ENCODE results near the gene SRGAP1. TPM values are rescaled to one million over a fixed set of nuclear protein-coding genes. Genes with fewer than 3 reads are reported as not detected.
A peak's percentile ranks its signal among the peaks of the same experiment; 100 is the strongest.

SRGAP1 gene
- total RNA-seq, 6 donors from 2014 or later = 4.7 to 36.7 (median 14.0) TPM

- Histone ChIP-seq H3K4me1 (peaks cover 7 to 24% (median 15%) of the 10 kb centered on the region in 4 donors), H3K27ac (peak overlapping the region in 2 of 4 donors; percentile 18 to 58)
Observed at GRCh38 chr12:63941166-63941800, 96.8 kb downstream of the SRGAP1 start.

GRCh38 chr12:63941879-63942278, 97.4 kb downstream of the SRGAP1 start:
- Histone ChIP-seq H3K4me1 (peaks cover 7 to 24% (median 15%) of the 10 kb centered on the region in 4 donors), H3K9me3 (no peaks in the 10 kb centered on the region), H3K4me3 (no peak overlapping the region), H3K27me3 (no peaks in the 10 kb centered on the region), H3K27ac (peak overlapping the region in 2 of 4 donors; percentile 18 to 58), H3K36me3 (no peaks in the 10 kb centered on the region)
- TF ChIP-seq EP300 (IDR thresholded peaks at IDR 0.05) = no peak
- no peak for TF ChIP-seq POLR2AphosphoS5 (IDR thresholded peaks at IDR 0.05)
- no peak for TF ChIP-seq CTCF (IDR thresholded peaks at IDR 0.05)
- TF ChIP-seq POLR2A (IDR thresholded peaks at IDR 0.05) = no peak
- ATAC-seq (ENCODE audit: low FRiP score in 2 of 2) (no peak), DNase-seq (no peak)

More at GRCh38 chr12:63941166-63941800, 96.8 kb downstream of the SRGAP1 start:
- no peak for TF ChIP-seq EP300 (IDR thresholded peaks at IDR 0.05)
- no peak for TF ChIP-seq CTCF (IDR thresholded peaks at IDR 0.05)
- TF ChIP-seq POLR2AphosphoS5 (IDR thresholded peaks at IDR 0.05) = no peak
- no peak for TF ChIP-seq POLR2A (IDR thresholded peaks at IDR 0.05)
- no peak for ATAC-seq (ENCODE audit: low FRiP score in 2 of 2)
- Histone ChIP-seq H3K4me3 (no peak overlapping the region), H3K36me3 (no peaks in the 10 kb centered on the region), H3K27me3 (no peaks in the 10 kb centered on the region), H3K9me3 (no peaks in the 10 kb centered on the region)
- DNase-seq = no peak
- 88 to 89% methylated on average over 3 of the region's 3 CpGs for WGBS, 2 donors

GRCh38 chr12:63942464-63943241, 98.2 kb downstream of the SRGAP1 start:
- Histone ChIP-seq H3K27me3 (no peaks in the 10 kb centered on the region), H3K27ac (peak overlapping the region in 2 of 4 donors; percentile 18 to 58), H3K4me1 (peaks cover 7 to 24% (median 15%) of the 10 kb centered on the region in 4 donors), H3K4me3 (no peak overlapping the region), H3K36me3 (no peaks in the 10 kb centered on the region), H3K9me3 (no peaks in the 10 kb centered on the region)
- no peak for ATAC-seq (ENCODE audit: low FRiP score in 2 of 2)
- no peak for DNase-seq
- 65 to 66% methylated on average over 9 of the region's 9 CpGs for WGBS, 2 donors
- TF ChIP-seq CTCF (IDR thresholded peaks at IDR 0.05) (no peak), EP300 (IDR thresholded peaks at IDR 0.05) (no peak), POLR2A (IDR thresholded peaks at IDR 0.05) (no peak), POLR2AphosphoS5 (IDR thresholded peaks at IDR 0.05) (no peak)

GRCh38 chr12:63944034-63944579, 99.6 kb downstream of the SRGAP1 start:
- H3K4me1 ChIP-seq = peaks cover 7 to 24% (median 15%) of the 10 kb centered on the region in 4 donors

More at GRCh38 chr12:63944034-63944579, 99.6 kb downstream of the SRGAP1 start:
- WGBS, 2 donors = 59 to 62% methylated on average over 2 of the region's 2 CpGs
- Histone ChIP-seq H3K9me3 (no peaks in the 10 kb centered on the region), H3K4me3 (no peak overlapping the region), H3K27me3 (no peaks in the 10 kb centered on the region), H3K27ac (peak overlapping the region in 1 of 4 donors; percentile 42), H3K36me3 (no peaks in the 10 kb centered on the region)
- TF ChIP-seq POLR2AphosphoS5 (IDR thresholded peaks at IDR 0.05) = no peak
- TF ChIP-seq CTCF (IDR thresholded peaks at IDR 0.05) = no peak
- no peak for TF ChIP-seq POLR2A (IDR thresholded peaks at IDR 0.05)
- no peak for TF ChIP-seq EP300 (IDR thresholded peaks at IDR 0.05)
- DNase-seq (no peak), ATAC-seq (ENCODE audit: low FRiP score in 2 of 2) (no peak)

All from upper lobe of left lung (tissue), 6 donors.